Neural cell (in vitro differentiated cells): Measurements from ENCODE around the gene SLIT3. TPM values are rescaled to one million over a fixed set of nuclear protein-coding genes. Genes with fewer than 3 reads are reported as not detected.

Experiments
- H2AFZ ChIP-seq: fragments of 200-600, 300-800 bp; sonication (generic), shearing (Covaris generic); 2 replicates; pipeline ENCODE4 v1.6.0; 2014; ENCODE audit warnings: low read depth, mild to moderate bottlenecking, antibody characterized with exemption, low read length, moderate library complexity
- H3F3A ChIP-seq: fragments of 200-600 bp; shearing (Covaris generic); 2 replicates; pipeline ENCODE4 v1.6.1; 2016; ENCODE audit warnings: mild to moderate bottlenecking, moderate library complexity, mixed read lengths, antibody characterized with exemption, low read length; ENCODE audit not compliant: insufficient read depth, poor library complexity, severe bottlenecking
- H3K27ac ChIP-seq: fragments of 200-600, 300-800 bp; sonication (generic), shearing (Covaris generic); 2 replicates; pipeline ENCODE4 v1.5.1; 2014; ENCODE audit warnings: mild to moderate bottlenecking, low read length, moderate library complexity
- H3K27me3 ChIP-seq: fragments of 300-800, 200-600 bp; sonication (generic), shearing (Covaris generic); 2 replicates; pipeline ENCODE4 v1.6.0; 2014; ENCODE audit warnings: mild to moderate bottlenecking, low read depth, low read length, moderate library complexity; ENCODE audit not compliant: insufficient read depth
- H3K36me3 ChIP-seq: fragments of 300-800, 200-600 bp; sonication (generic), shearing (Covaris generic); 2 replicates; pipeline ENCODE4 v1.5.1; 2014; ENCODE audit warnings: mild to moderate bottlenecking, antibody characterized with exemption, low read length, moderate library complexity; ENCODE audit not compliant: insufficient read depth
- H3K4me2 ChIP-seq: fragments of 300-800, 200-600 bp; sonication (generic), shearing (Covaris generic); 2 replicates; pipeline ENCODE4 v1.6.0; 2014; ENCODE audit warnings: mild to moderate bottlenecking, low read length
- H3K4me3 ChIP-seq: fragments of 300-800, 200-600 bp; sonication (generic), shearing (Covaris generic); 2 replicates; pipeline ENCODE4 v1.5.1; 2014; ENCODE audit warnings: mild to moderate bottlenecking, low read length, moderate library complexity
- H3K79me2 ChIP-seq: fragments of 200-600 bp; shearing (Covaris generic); replicated peaks from 2 replicates; pipeline ENCODE4 v1.6.0; 2014; ENCODE audit warnings: mild to moderate bottlenecking, low read length, moderate library complexity; ENCODE audit not compliant: insufficient read depth
- H3K9ac ChIP-seq: fragments of 300-800, 200-600 bp; sonication (generic), shearing (Covaris generic); 2 replicates; pipeline ENCODE4 v1.6.1; 2016; ENCODE audit warnings: mild to moderate bottlenecking, low read length, mixed read lengths
- H3K9me2 ChIP-seq: fragments of 200-600 bp; shearing (Covaris generic); 2 replicates; pipeline ENCODE4 v1.6.1; 2016; ENCODE audit warnings: mild to moderate bottlenecking, low read length, mixed read lengths; ENCODE audit not compliant: insufficient read depth
- H3K9me3 ChIP-seq: fragments of 200-600, 300-800 bp; sonication (generic), shearing (Covaris generic); 2 replicates; pipeline ENCODE4 v1.6.1; 2016; ENCODE audit warnings: mild to moderate bottlenecking, mixed run types, low read length, moderate library complexity, mixed read lengths
- H4K20me1 ChIP-seq: fragments of 200-600 bp; shearing (Covaris generic); 2 replicates; pipeline ENCODE4 v1.6.1; 2016; ENCODE audit warnings: mild to moderate bottlenecking, mixed run types; ENCODE audit not compliant: insufficient read depth
- CTCF ChIP-seq: fragments of 450-650 bp; IDR thresholded peaks from 2 replicates; pipeline ENCODE4 v1.5.1; 2014; ENCODE audit warnings: antibody characterized with exemption, mild to moderate bottlenecking, moderate library complexity; ENCODE audit not compliant: poor library complexity, severe bottlenecking
- EP300 ChIP-seq: fragments of 450-650 bp; conservative IDR thresholded peaks from 2 replicates; pipeline ENCODE4 v1.6.1; 2014; ENCODE audit warnings: antibody characterized with exemption, mild to moderate bottlenecking, moderate library complexity; ENCODE audit not compliant: poor library complexity, severe bottlenecking
- EZH2 ChIP-seq: fragments of 200-600, 300-800 bp; shearing (Covaris generic), sonication (generic); IDR thresholded peaks from 2 replicates; pipeline ENCODE4 v1.6.1; 2014; ENCODE audit warnings: antibody characterized with exemption, low read length, borderline replicate concordance, mild to moderate bottlenecking; ENCODE audit not compliant: insufficient read depth, poor library complexity, severe bottlenecking
- MXI1 ChIP-seq: fragments of 450-650 bp; conservative IDR thresholded peaks from 2 replicates; pipeline ENCODE4 v1.6.1; 2014; ENCODE audit warnings: antibody characterized with exemption, mild to moderate bottlenecking; ENCODE audit not compliant: poor library complexity, severe bottlenecking
- POLR2AphosphoS5 ChIP-seq: IDR thresholded peaks from 2 replicates; pipeline ENCODE4 v1.6.1; 2012
- RAD21 ChIP-seq: fragments of 450-650 bp; conservative IDR thresholded peaks from 2 replicates; pipeline ENCODE4 v1.6.1; 2014; ENCODE audit warnings: antibody characterized with exemption, mild to moderate bottlenecking, moderate library complexity
- REST ChIP-seq: IDR thresholded peaks from 2 replicates; pipeline ENCODE4 v1.6.1; 2012; ENCODE audit warnings: borderline replicate concordance
- SMC3 ChIP-seq: fragments of 450-650 bp; conservative IDR thresholded peaks from 2 replicates; pipeline ENCODE4 v1.6.1; 2014; ENCODE audit warnings: antibody characterized with exemption, mild to moderate bottlenecking, moderate library complexity; ENCODE audit not compliant: poor library complexity
- TAF1 ChIP-seq: IDR thresholded peaks from 2 replicates; pipeline ENCODE4 v1.6.1; 2012; ENCODE audit warnings: low read depth
- polyA plus RNA-seq: library from polyadenylated mRNA; depleted of rRNA; stranded (reverse); fragments of >200 nt; gene quantifications from 2 replicates; pipeline ENCODE4 v1.2.3, GENCODE V29; 2014

The SLIT3 gene
- polyA plus RNA-seq, 1 donor from 2014 or later: 1.2 TPM

- no peaks in the 10 kb centered on the region for H3K9me3 ChIP-seq
- no peaks in the 10 kb centered on the region for H3K27me3 ChIP-seq
- no peaks in the 10 kb centered on the region for H4K20me1 ChIP-seq
- no peaks in the 10 kb centered on the region for H3K9me2 ChIP-seq
- H3K36me3 ChIP-seq: no peaks in the 10 kb centered on the region
- H3K4me2 ChIP-seq: no peak overlapping the region
- no peaks in the 10 kb centered on the region for H3F3A ChIP-seq
- no peak overlapping the region for H3K27ac ChIP-seq
- no peaks in the 10 kb centered on the region for H3K79me2 ChIP-seq
- H3K4me3 ChIP-seq: no peak overlapping the region
- TF ChIP-seq RAD21: no peak
- TF ChIP-seq POLR2AphosphoS5: no peak
- TF ChIP-seq EP300: no peak
- no peak for TF ChIP-seq SMC3
- no peak for TF ChIP-seq REST
- no peak for TF ChIP-seq EZH2
- no peak for TF ChIP-seq MXI1
- TF ChIP-seq TAF1: no peak
- TF ChIP-seq CTCF: no peak
- no peak overlapping the region for H2AFZ ChIP-seq
- H3K9ac ChIP-seq: no peak overlapping the region
Observed at GRCh38 chr5:169158764-169159163, 142.2 kb downstream of the SLIT3 start.

DNA sequence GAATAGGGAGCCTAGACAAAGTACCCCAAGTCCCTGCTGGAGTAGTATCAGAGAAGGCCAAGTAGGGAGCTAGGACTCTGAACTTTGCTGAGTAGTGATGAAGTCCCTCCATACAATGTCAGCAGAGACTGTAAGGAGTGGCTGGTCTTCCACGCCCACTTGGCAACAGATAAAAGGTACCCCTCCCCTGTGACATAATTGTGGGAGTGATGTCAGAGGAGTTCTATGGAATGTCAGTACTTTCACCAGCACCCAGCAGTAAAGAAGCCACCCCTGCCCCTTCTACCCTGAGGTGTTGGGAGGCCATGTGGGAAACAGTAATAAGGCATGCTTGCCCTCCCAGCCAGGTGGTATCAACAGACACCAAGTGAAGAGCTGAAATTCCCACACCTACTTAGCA is 143.9 kb downstream of the SLIT3 start:
- H3K27ac ChIP-seq: no peak overlapping the region
- no peaks in the 10 kb centered on the region for H3F3A ChIP-seq
- H3K27me3 ChIP-seq: no peaks in the 10 kb centered on the region
- no peak overlapping the region for H3K9ac ChIP-seq
- H3K79me2 ChIP-seq: no peaks in the 10 kb centered on the region
- H4K20me1 ChIP-seq: no peaks in the 10 kb centered on the region
- H3K9me2 ChIP-seq: no peaks in the 10 kb centered on the region
- H2AFZ ChIP-seq: no peak overlapping the region
- H3K9me3 ChIP-seq: no peaks in the 10 kb centered on the region
- no peak overlapping the region for H3K4me2 ChIP-seq
- H3K4me3 ChIP-seq: no peak overlapping the region
- TF ChIP-seq RAD21 (no peak), POLR2AphosphoS5 (no peak), CTCF (no peak), SMC3 (no peak), MXI1 (no peak), EP300 (no peak), TAF1 (no peak), EZH2 (no peak), REST (no peak)
- H3K36me3 ChIP-seq: no peaks in the 10 kb centered on the region
